T-cell (primary cell): ENCODE data around the gene NEURL2. TPM values are rescaled to one million over a fixed set of nuclear protein-coding genes. Genes with fewer than 3 reads are reported as not detected.

Experiments used
- ATAC-seq, 4 experiments: fragments of 200-7000 bp in 3 of 4; fragments of 150-1000 bp in 1 of 4; cut with Tn5 transposase; replicated peaks in 1 of 4; 1 replicate in 3 of 4; 2 replicates in 1 of 4; pipeline ENCODE4 v1.10.0; 2021; ENCODE audit warnings: moderate library complexity in 3 of 4, mild to moderate bottlenecking in 2 of 4, moderate number of reproducible peaks in 1 of 4
- CTCF ChIA-PET, 2 donors: fragments of 300-600 bp; sonication (Branson Sonifier 250); formaldehyde crosslinking; loops; one replicate each; lab custom pipeline; 2022; ENCODE audit warnings: antibody characterized with exemption in 2 of 2; lab: Charles Lee
- POLR2A ChIA-PET, 2 donors: fragments of 300-600 bp; sonication (Branson Sonifier 250); formaldehyde crosslinking; loops; one replicate each; lab custom pipeline; 2022; ENCODE audit warnings: antibody characterized with exemption in 2 of 2; lab: Charles Lee
- DNase-seq, 35 experiments: peaks; one replicate each; pipeline versions ENCODE4 v3.0.0 to v3.0.0-alpha.2; 2013 to 2023
- H3K27ac ChIP-seq: one replicate; pipeline ENCODE4 v1.5.1; 2013; ENCODE audit warnings: low read length
- H3K27me3 ChIP-seq, 2 experiments: replicated peaks in 1 of 2; 1 replicate in 1 of 2; 2 replicates in 1 of 2; pipeline versions ENCODE4 v1.6.1 to v1.7.0; 2013; ENCODE audit warnings: low read length in 1 of 2, mixed read lengths in 1 of 2; ENCODE audit not compliant: control insufficient read depth in 2 of 2, insufficient read depth in 2 of 2; ENCODE audit errors: extremely low read depth in 1 of 2
- H3K36me3 ChIP-seq, 2 donors: 1 replicate in 1 of 2; 2 replicates in 1 of 2; pipeline versions ENCODE4 v1.6.1 to v1.7.0; 2013; ENCODE audit warnings: low read length in 1 of 2; ENCODE audit not compliant: control insufficient read depth in 2 of 2, insufficient read depth in 1 of 2; ENCODE audit errors: extremely low read depth in 1 of 2
- H3K4me1 ChIP-seq, 2 experiments: 1 replicate in 1 of 2; 2 replicates in 1 of 2; pipeline versions ENCODE4 v1.6.1 to v1.7.0; 2013; ENCODE audit warnings: low read length in 2 of 2, mixed read lengths in 1 of 2; ENCODE audit not compliant: insufficient read depth in 2 of 2, control insufficient read depth in 1 of 2; ENCODE audit errors: extremely low read depth in 1 of 2
- H3K4me3 ChIP-seq, 2 donors: 1 replicate in 1 of 2; 2 replicates in 1 of 2; pipeline versions ENCODE4 v1.5.1 to v1.7.0; 2013; ENCODE audit warnings: mild to moderate bottlenecking in 2 of 2, low read length in 1 of 2, moderate library complexity in 1 of 2; ENCODE audit not compliant: control insufficient read depth in 1 of 2; ENCODE audit errors: extremely low read depth in 1 of 2
- H3K9me3 ChIP-seq: 2 replicates; pipeline ENCODE4 v1.7.0; 2013
- H3K27ac Mint-ChIP-seq, 2 donors: one replicate each; pipeline ENCODE4 v1.8.0; 2020 to 2021; ENCODE audit warnings: mild to moderate bottlenecking in 2 of 2, mixed read lengths in 2 of 2
- H3K27me3 Mint-ChIP-seq, 2 donors: one replicate each; pipeline ENCODE4 v1.8.0; 2021 to 2022; ENCODE audit warnings: mixed read lengths in 2 of 2
- H3K36me3 Mint-ChIP-seq: one replicate; pipeline ENCODE4 v1.8.0; 2021; ENCODE audit warnings: mixed read lengths
- H3K4me1 Mint-ChIP-seq, 3 donors: one replicate each; pipeline ENCODE4 v1.8.0; 2020 to 2022; ENCODE audit warnings: mixed read lengths in 3 of 3, mild to moderate bottlenecking in 1 of 3
- H3K4me3 Mint-ChIP-seq, 3 donors: one replicate each; pipeline ENCODE4 v1.8.0; 2020 to 2022; ENCODE audit warnings: mild to moderate bottlenecking in 3 of 3, mixed read lengths in 3 of 3, moderate library complexity in 3 of 3
- H3K9me3 Mint-ChIP-seq, 3 donors: one replicate each; pipeline ENCODE4 v1.8.0; 2020 to 2022; ENCODE audit warnings: mixed read lengths in 3 of 3
- WGBS: methylation state at CpG from one replicate; pipeline ENCODE4 v1.1.5; 2013; ENCODE audit warnings: missing lambda C conversion rate; ENCODE audit not compliant: insufficient coverage; 5-methylcytosine and 5-hydroxymethylcytosine counted together
- total RNA-seq, 35 experiments: library from RNA in 6 of 35; stranded (reverse) in 6 of 35; fragments of 120-200 nt in 1 of 35; gene quantifications; one replicate each; pipeline versions ENCODE4 v1.2.1 to v1.2.4 and lab custom pipeline; 2013 to 2026

The NEURL2 gene
- total RNA-seq, 5 donors from 2014 or later (not counting 1 experiment from before 2014, with no cell fraction given): 3.1 to 6.9 (median 6.1) TPM

DNA sequence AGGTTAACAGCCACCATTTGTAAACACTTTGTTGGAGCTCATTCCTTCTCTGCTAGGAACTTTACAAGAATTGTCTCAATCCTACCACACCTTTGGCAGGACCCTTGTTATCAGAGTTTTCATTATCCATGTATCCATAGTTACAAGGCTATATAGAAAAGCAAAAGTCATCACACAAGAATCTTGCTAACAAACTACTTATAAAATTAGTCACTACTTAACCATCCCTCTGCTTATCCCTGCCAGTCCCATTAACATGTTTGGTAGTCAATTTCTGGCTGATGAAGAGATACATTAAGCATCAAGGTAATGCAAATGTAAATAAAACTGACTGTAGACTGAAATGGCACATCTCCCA is 23.2 kb downstream of the NEURL2 start:
- ChIA-PET CTCF (no interaction called here), POLR2A (interaction anchor here in 1 of 2 donors (0.6 kb wide), 1 partner anchor 30 kb away, joined by 3 read pairs; no protein-coding TSS in a partner anchor)
- no peaks in the 10 kb centered on the region for H3K27me3 Mint-ChIP-seq

DNA sequence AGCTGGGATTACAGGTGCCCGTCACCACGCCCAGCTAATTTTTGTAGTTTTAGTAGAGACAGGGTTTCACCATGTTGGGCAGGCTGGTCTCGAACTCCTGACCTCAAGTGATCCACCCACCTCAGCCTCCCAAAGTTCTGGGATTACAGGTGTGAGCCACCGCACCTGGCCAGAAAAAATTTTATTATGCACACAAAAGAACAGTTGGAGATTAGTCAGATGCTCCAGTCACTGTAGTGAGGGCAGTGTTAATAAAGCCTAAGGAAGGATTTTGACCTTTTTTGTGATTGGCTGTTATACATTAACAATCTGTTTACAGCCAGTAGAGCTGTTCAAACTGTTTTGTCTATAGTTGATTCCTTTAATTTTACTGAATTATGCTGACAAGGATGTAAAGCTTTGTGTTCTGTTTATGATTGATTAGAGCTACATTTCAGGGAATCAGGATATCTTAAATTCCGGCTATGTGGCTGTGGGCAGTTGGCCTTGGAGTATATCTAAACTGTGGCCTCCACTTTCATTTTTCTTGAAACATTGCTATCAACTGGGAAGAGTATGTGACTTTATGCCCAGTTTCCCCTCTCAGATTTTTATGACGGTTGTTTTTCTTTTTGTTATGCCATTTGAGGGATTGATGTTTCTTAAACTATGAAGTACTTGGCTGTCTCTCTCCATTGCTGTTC is 23.7 kb downstream of the NEURL2 start:
- no peaks in the 10 kb centered on the region for H3K4me1 ChIP-seq
- H3K27ac Mint-ChIP-seq: no peak overlapping the region
- H3K36me3 Mint-ChIP-seq: peaks cover 4% of the 10 kb centered on the region
- H3K27me3 ChIP-seq: no peaks in the 10 kb centered on the region
- peaks cover 0 to 6% of the 10 kb centered on the region in 2 donors for H3K36me3 ChIP-seq
- no peaks in the 10 kb centered on the region for H3K9me3 Mint-ChIP-seq
- ChIA-PET POLR2A (interaction anchor here in 1 of 2 donors (0.6 kb wide), 1 partner anchor 683 kb away, joined by 3 read pairs; no protein-coding TSS in a partner anchor), CTCF (no interaction called here)
- H3K4me1 Mint-ChIP-seq: peaks cover 0 to 2% (median 0%) of the 10 kb centered on the region in 3 donors
- H3K4me3 Mint-ChIP-seq: no peak overlapping the region
- no peaks in the 10 kb centered on the region for H3K9me3 ChIP-seq
- no peak overlapping the region for H3K4me3 ChIP-seq
- no CpG with 5 or more reads among the region's 6 CpGs for WGBS
- DNase-seq: no peak
- ATAC-seq: no peak
- no peaks in the 10 kb centered on the region for H3K27me3 Mint-ChIP-seq
- H3K27ac ChIP-seq: no peak overlapping the region

More for the DNA sequence above, 23.2 kb downstream of the NEURL2 start:
- Histone ChIP-seq H3K4me1 (no peaks in the 10 kb centered on the region), H3K27me3 (no peaks in the 10 kb centered on the region), H3K36me3 (peaks cover 0 to 6% of the 10 kb centered on the region in 2 donors), H3K4me3 (no peak overlapping the region), H3K9me3 (no peaks in the 10 kb centered on the region), H3K27ac (no peak overlapping the region)
- Mint-ChIP-seq H3K9me3 (no peaks in the 10 kb centered on the region), H3K4me3 (no peak overlapping the region), H3K4me1 (peaks cover 0 to 2% (median 0%) of the 10 kb centered on the region in 3 donors), H3K36me3 (peaks cover 7% of the 10 kb centered on the region), H3K27ac (no peak overlapping the region)
- DNase-seq (no peak), ATAC-seq (no peak)

DNA sequence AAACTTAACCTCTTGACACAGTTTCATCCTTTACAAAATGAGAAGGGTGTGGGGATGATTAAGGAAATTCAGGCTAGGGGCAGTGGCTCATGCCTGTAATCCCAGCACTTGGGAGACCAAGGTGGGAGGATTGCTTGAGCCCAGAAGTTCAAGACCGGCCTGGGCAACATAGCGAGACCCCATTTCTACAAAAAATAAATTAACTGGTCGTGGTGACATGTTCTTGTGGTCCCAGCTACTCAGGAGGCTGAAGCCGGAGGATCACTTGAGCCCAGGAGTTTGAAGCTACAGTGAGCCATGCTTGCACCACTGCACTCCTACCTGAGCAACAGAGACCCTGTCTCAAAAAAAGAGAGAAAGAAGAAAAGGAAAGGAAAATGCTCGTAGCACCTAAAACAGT is 24.6 kb downstream of the NEURL2 start:
- H3K27ac ChIP-seq: no peak overlapping the region
- H3K4me3 ChIP-seq: no peak overlapping the region
- ATAC-seq (no peak), DNase-seq (no peak)
- no peaks in the 10 kb centered on the region for H3K9me3 Mint-ChIP-seq
- H3K4me1 Mint-ChIP-seq: peaks cover 0 to 2% (median under 1%) of the 10 kb centered on the region in 3 donors
- ChIA-PET POLR2A (no interaction called here), CTCF (no interaction called here)
- no peaks in the 10 kb centered on the region for H3K4me1 ChIP-seq
- no peak overlapping the region for H3K4me3 Mint-ChIP-seq
- H3K9me3 ChIP-seq: no peaks in the 10 kb centered on the region
- H3K36me3 ChIP-seq: peaks cover 0 to 6% of the 10 kb centered on the region in 2 donors
- no peaks in the 10 kb centered on the region for H3K27me3 ChIP-seq
- H3K27ac Mint-ChIP-seq: no peak overlapping the region
- 100% methylated on average over 1 of the region's 5 CpGs for WGBS
- H3K27me3 Mint-ChIP-seq: no peaks in the 10 kb centered on the region
- peaks cover 3% of the 10 kb centered on the region for H3K36me3 Mint-ChIP-seq

DNA sequence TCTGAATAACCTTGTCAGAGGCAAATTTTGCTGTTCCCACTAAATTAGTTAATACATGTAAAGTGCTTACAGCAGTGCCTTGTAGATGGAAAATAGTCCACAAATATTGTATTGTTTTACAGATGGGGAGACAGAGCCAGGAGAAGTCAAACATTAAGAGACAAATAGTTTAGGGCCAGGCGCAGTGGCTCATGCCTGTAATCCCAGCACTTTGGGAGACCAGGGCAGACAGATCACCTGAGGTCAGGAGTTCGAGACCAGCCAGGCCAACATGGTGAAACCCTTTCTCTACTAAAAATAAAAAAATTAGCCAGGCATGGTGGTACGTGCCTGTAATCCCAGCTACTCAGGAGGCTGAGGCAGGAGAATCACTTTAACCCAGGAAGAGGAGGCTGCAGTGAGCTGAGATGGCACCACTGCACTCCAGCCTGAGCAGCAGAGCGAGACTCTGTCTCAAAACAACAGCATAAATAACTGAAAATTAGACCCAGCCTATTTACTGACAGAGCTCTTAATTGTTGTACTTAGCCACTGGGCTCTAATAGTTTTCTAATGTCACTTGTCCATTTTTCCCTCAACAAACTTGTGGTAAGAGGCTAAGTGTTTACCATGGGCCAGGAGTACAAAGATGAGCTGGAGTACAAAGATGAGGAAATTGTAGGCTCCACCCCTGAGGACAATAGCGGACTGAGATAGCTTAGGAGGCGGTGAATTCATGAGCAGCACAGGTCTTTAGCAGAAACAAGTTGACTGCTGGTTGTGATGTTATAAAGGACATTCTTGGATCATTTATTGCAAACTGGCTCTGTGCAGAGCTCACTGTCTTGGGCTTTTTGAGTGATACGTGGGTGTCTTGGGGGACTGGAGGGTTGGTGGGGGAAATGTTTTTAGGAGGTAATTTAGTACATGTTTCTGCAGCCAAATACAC is 27.2 kb downstream of the NEURL2 start:
- ATAC-seq (no peak), DNase-seq (no peak)
- Mint-ChIP-seq H3K27ac (no peak overlapping the region), H3K4me3 (no peak overlapping the region), H3K36me3 (peaks cover 9% of the 10 kb centered on the region), H3K27me3 (no peaks in the 10 kb centered on the region), H3K4me1 (peaks cover 5 to 19% (median 14%) of the 10 kb centered on the region in 3 donors), H3K9me3 (no peaks in the 10 kb centered on the region)
- H3K27ac ChIP-seq: no peak overlapping the region
- WGBS: 100% methylated on average over 4 of the region's 7 CpGs
- H3K9me3 ChIP-seq: no peaks in the 10 kb centered on the region
- H3K36me3 ChIP-seq: no peaks in the 10 kb centered on the region
- no peaks in the 10 kb centered on the region for H3K4me1 ChIP-seq
- ChIA-PET CTCF (no interaction called here), POLR2A (interaction anchor here in 1 of 2 donors (0.6 kb wide), 1 partner anchor 660 kb away, joined by 4 read pairs; no protein-coding TSS in a partner anchor)
- H3K27me3 ChIP-seq: no peaks in the 10 kb centered on the region
- H3K4me3 ChIP-seq: no peak overlapping the region

DNA sequence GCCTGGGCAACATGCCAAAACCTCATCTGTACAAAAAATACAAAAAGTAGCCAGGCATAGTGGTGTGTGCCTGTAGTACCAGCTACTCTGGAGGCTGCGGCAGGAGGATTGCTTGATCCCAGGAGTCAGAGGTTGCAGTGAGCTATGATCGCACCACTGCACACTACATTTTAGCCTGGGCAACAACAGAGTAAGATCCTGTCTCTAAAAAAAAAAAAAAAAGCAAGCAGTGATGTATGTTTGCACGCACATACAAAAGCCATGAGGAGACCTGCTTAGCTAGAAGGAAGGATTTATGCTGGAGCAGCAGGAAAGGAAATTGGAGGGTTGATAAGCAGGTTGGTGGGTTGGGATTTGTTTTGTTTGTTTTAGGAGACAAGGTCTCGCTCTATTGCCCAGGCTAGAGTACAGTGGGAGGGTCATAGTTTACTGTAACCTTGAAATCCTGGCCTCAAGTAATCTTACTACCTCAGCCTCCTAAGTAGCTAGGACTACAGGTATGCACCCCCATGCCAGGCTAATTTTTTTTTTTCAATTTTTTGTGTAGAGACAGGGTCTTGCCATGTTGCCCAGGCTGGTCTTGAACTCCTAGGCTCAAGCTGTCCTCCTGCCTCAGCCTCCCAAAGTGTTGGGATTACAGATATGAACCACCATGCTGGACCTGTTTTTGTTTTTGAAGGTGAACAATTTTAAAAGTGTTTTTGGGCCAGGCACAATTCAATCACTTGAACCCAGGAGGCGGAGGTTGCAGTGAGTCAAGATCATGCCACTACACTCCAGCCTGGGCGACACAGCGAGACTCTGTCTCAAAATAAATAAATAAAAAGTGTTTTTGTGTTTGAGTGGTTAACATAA is 29.6 kb downstream of the NEURL2 start:
- POLR2A ChIA-PET: no interaction called here
- Histone ChIP-seq H3K4me3 (no peak overlapping the region), H3K27ac (no peak overlapping the region), H3K9me3 (no peaks in the 10 kb centered on the region), H3K4me1 (peaks cover 10 to 17% of the 10 kb centered on the region in 2 experiments), H3K27me3 (no peaks in the 10 kb centered on the region), H3K36me3 (no peaks in the 10 kb centered on the region)
- DNase-seq: no peak
- Mint-ChIP-seq H3K27me3 (no peaks in the 10 kb centered on the region), H3K9me3 (no peaks in the 10 kb centered on the region), H3K4me3 (no peak overlapping the region), H3K36me3 (peaks cover 9% of the 10 kb centered on the region), H3K27ac (no peak overlapping the region), H3K4me1 (peaks cover 21 to 40% (median 32%) of the 10 kb centered on the region in 3 donors)
- CTCF ChIA-PET: interaction anchor here in 1 of 2 donors (0.7 kb wide), 1 partner anchor 55 kb away, joined by 3 read pairs; no protein-coding TSS in a partner anchor
- WGBS: 90% methylated on average over 3 of the region's 7 CpGs
- ATAC-seq: no peak
